Measurements from ENCODE around the gene STX18.

The STX18 gene

GRCh38 chr4:4374388-4375098 lies 167.3 kb downstream of the STX18 start:
- no peak for DNase-seq
